CD4-positive, alpha-beta T cell (primary cell): ENCODE results near the gene ZNF646. TPM values are rescaled to one million over a fixed set of nuclear protein-coding genes. Genes with fewer than 3 reads are reported as not detected.

Source experiments
- ATAC-seq: fragments of 200-7000 bp; cut with Tn5 transposase; one replicate; pipeline ENCODE4 v1.10.0; 2022; ENCODE audit warnings: mild to moderate bottlenecking; ENCODE audit not compliant: poor library complexity
- CTCF ChIA-PET: fragments of 350-600 bp; sonication (Branson Sonifier 250); formaldehyde crosslinking; loops from one replicate; lab custom pipeline; 2021; ENCODE audit warnings: antibody characterized with exemption, inconsistent platforms; lab: Charles Lee
- POLR2A ChIA-PET: fragments of 350-600 bp; sonication (Branson Sonifier 250); formaldehyde crosslinking; loops from one replicate; lab custom pipeline; 2021; ENCODE audit warnings: antibody characterized with exemption, inconsistent platforms; lab: Charles Lee
- DNase-seq, 14 experiments: peaks; one replicate each; pipeline ENCODE4 v3.0.0-alpha.2; 2013 to 2020; ENCODE audit warnings: mixed read lengths in 2 of 14
- H3K27ac ChIP-seq, 2 donors: one replicate each; pipeline versions ENCODE4 v1.5.1 to v1.7.0; 2013; ENCODE audit warnings: low read length in 2 of 2, low read depth in 1 of 2, mild to moderate bottlenecking in 1 of 2
- H3K27me3 ChIP-seq, 2 experiments: 1 replicate in 1 of 2; 2 replicates in 1 of 2; pipeline versions ENCODE4 v1.6.1 to v1.7.0; 2013; ENCODE audit warnings: low read length in 2 of 2, control low read depth in 1 of 2, mild to moderate bottlenecking in 1 of 2, moderate library complexity in 1 of 2; ENCODE audit not compliant: insufficient read depth in 2 of 2, control insufficient read depth in 1 of 2
- H3K36me3 ChIP-seq: one replicate; pipeline ENCODE4 v1.6.1; 2013; ENCODE audit warnings: low read length, control low read depth; ENCODE audit not compliant: insufficient read depth
- H3K4me1 ChIP-seq: one replicate; pipeline ENCODE4 v1.6.1; 2013; ENCODE audit warnings: low read length, control low read depth; ENCODE audit not compliant: insufficient read depth
- H3K4me3 ChIP-seq: one replicate; pipeline ENCODE4 v1.5.1; 2013; ENCODE audit warnings: mild to moderate bottlenecking, low read length, moderate library complexity
- H3K9me3 ChIP-seq, 2 experiments: 1 replicate in 1 of 2; 2 replicates in 1 of 2; pipeline versions ENCODE4 v1.6.1 to v1.7.0; 2013; ENCODE audit warnings: low read length in 2 of 2, mild to moderate bottlenecking in 2 of 2, control low read depth in 1 of 2, moderate library complexity in 1 of 2; ENCODE audit not compliant: control insufficient read depth in 1 of 2, insufficient read depth in 1 of 2
- H3K27ac Mint-ChIP-seq: one replicate; pipeline ENCODE4 v1.8.0; 2020; ENCODE audit warnings: mixed read lengths
- H3K27me3 Mint-ChIP-seq: one replicate; pipeline ENCODE4 v1.8.0; 2021; ENCODE audit warnings: mixed read lengths
- H3K36me3 Mint-ChIP-seq: one replicate; pipeline ENCODE4 v1.8.0; 2021; ENCODE audit warnings: low read depth, mixed read lengths
- H3K4me1 Mint-ChIP-seq: one replicate; pipeline ENCODE4 v1.8.0; 2021; ENCODE audit warnings: low read depth, mixed read lengths
- H3K4me3 Mint-ChIP-seq: one replicate; pipeline ENCODE4 v1.8.0; 2020; ENCODE audit warnings: mild to moderate bottlenecking, mixed read lengths
- H3K9me3 Mint-ChIP-seq: one replicate; pipeline ENCODE4 v1.8.0; 2020; ENCODE audit warnings: mixed read lengths
- intact Hi-C, 2 experiments: fragments of 100-400 bp; cut with DNase I in 1 of 2; cut with micrococcal nuclease in 1 of 2; formaldehyde crosslinking; loops; one replicate each; pipeline versions ENCODE4 v1.15.1 to v1.9.0; 2023 to 2025; cut with DNase I, micrococcal nuclease
- total RNA-seq, 174 experiments: library from RNA in 2 of 174; stranded (reverse) in 2 of 174; gene quantifications; one replicate each; pipeline ENCODE4 v1.2.3 and lab custom pipeline; 2021 to 2026
- TF ChIP-seq, protein P1 (sequence below): fragments of 200-600 bp; IDR thresholded peaks from one replicate; pipeline ENCODE4 v1.8.0; 2022; ENCODE audit warnings: antibody characterized with exemption, mild to moderate bottlenecking

ZNF646 gene
- total RNA-seq, 2 experiments from 2014 or later = 14.3 to 16.6 TPM

GRCh38 chr16:31087971-31088370 lies 13.7 kb downstream of the ZNF646 start:
- intact Hi-C loops = no loop called here

GRCh38 chr16:31088459-31089183 lies 14.4 kb downstream of the ZNF646 start, which contains the start of gene PRSS53:
Gene PRSS53, minus strand, starts transcription at chr16:31088943. Its CDS starts 134 bp downstream, at chr16:31088809.
- Histone ChIP-seq H3K36me3 (peaks cover 27% of the 10 kb centered on the region), H3K9me3 (no peaks in the 10 kb centered on the region), H3K4me1 (peaks cover 11% of the 10 kb centered on the region), H3K27me3 (no peaks in the 10 kb centered on the region), H3K4me3 (no peak within 1 kb of the TSS), H3K27ac (no peak within 1 kb of the TSS)
- H3K27ac Mint-ChIP-seq = no peak within 1 kb of the TSS
- TF ChIP-seq, protein P1, sequence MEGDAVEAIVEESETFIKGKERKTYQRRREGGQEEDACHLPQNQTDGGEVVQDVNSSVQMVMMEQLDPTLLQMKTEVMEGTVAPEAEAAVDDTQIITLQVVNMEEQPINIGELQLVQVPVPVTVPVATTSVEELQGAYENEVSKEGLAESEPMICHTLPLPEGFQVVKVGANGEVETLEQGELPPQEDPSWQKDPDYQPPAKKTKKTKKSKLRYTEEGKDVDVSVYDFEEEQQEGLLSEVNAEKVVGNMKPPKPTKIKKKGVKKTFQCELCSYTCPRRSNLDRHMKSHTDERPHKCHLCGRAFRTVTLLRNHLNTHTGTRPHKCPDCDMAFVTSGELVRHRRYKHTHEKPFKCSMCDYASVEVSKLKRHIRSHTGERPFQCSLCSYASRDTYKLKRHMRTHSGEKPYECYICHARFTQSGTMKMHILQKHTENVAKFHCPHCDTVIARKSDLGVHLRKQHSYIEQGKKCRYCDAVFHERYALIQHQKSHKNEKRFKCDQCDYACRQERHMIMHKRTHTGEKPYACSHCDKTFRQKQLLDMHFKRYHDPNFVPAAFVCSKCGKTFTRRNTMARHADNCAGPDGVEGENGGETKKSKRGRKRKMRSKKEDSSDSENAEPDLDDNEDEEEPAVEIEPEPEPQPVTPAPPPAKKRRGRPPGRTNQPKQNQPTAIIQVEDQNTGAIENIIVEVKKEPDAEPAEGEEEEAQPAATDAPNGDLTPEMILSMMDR = no peak
- DNase-seq = no peak
- ChIA-PET POLR2A (no interaction called here), CTCF (no interaction called here)
- no peaks in the 10 kb centered on the region for H3K27me3 Mint-ChIP-seq
- intact Hi-C loops = no loop called here
- no peak within 1 kb of the TSS for H3K4me3 Mint-ChIP-seq
- H3K4me1 Mint-ChIP-seq = peaks cover 15% of the 10 kb centered on the region
- no peak for ATAC-seq
- no peaks in the 10 kb centered on the region for H3K9me3 Mint-ChIP-seq
- peaks cover 28% of the 10 kb centered on the region for H3K36me3 Mint-ChIP-seq

More at GRCh38 chr16:31087971-31088370, 13.7 kb downstream of the ZNF646 start:
- Histone ChIP-seq H3K27ac (no peak overlapping the region), H3K4me3 (no peak overlapping the region), H3K4me1 (peaks cover 4% of the 10 kb centered on the region), H3K27me3 (no peaks in the 10 kb centered on the region), H3K9me3 (no peaks in the 10 kb centered on the region), H3K36me3 (peaks cover 32% of the 10 kb centered on the region)
- Mint-ChIP-seq H3K36me3 (peaks cover 34% of the 10 kb centered on the region), H3K4me3 (no peak overlapping the region), H3K27ac (no peak overlapping the region), H3K4me1 (peaks cover 10% of the 10 kb centered on the region), H3K9me3 (no peaks in the 10 kb centered on the region), H3K27me3 (no peaks in the 10 kb centered on the region)
- CTCF ChIA-PET = no interaction called here
- POLR2A ChIA-PET = no interaction called here
- no peak for DNase-seq
- TF ChIP-seq, protein P1 = no peak
- ATAC-seq = no peak

DNA sequence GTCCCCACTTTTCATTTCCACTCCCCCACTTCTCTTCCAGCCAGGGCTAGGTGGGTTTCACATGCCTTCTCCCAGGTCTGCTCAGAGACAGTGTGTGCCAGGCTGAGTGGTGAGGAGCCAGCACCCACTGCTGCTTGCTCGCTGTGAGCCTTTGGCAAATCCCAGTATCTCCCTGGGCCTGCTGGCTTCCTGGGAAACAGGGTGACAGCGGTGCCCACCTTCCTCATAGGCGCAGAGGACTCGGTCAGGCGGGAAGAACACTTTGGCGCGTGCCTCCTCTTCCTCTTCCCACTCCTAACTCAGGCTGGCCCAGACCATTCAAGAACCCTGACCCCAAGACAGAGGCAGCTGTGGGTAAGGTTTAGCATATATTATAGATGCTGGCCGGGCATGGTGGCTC lies 15.0 kb downstream of the ZNF646 start:
- Histone ChIP-seq H3K27me3 (no peaks in the 10 kb centered on the region), H3K4me3 (no peak overlapping the region), H3K27ac (no peak overlapping the region), H3K9me3 (no peaks in the 10 kb centered on the region), H3K36me3 (peaks cover 27% of the 10 kb centered on the region), H3K4me1 (peaks cover 17% of the 10 kb centered on the region)
- TF ChIP-seq, protein P1 = no peak
- POLR2A ChIA-PET = no interaction called here
- intact Hi-C loops = no loop called here
- Mint-ChIP-seq H3K27me3 (no peaks in the 10 kb centered on the region), H3K9me3 (no peaks in the 10 kb centered on the region), H3K4me1 (peaks cover 21% of the 10 kb centered on the region), H3K4me3 (no peak overlapping the region), H3K27ac (no peak overlapping the region), H3K36me3 (peaks cover 27% of the 10 kb centered on the region)
- DNase-seq = no peak
- no peak for ATAC-seq
- CTCF ChIA-PET = no interaction called here
